SK-N-SH (cell line): Measurements from ENCODE around the gene CYBA. TPM values are rescaled to one million over a fixed set of nuclear protein-coding genes. Genes with fewer than 3 reads are reported as not detected.
A peak's percentile ranks its signal among the peaks of the same experiment; 100 is the strongest.

Experiments
- CTCF ChIA-PET: fragments of 300-600, 350-600 bp; formaldehyde crosslinking; extraction: SDS; loops from one replicate; lab custom pipeline; 2021; lab: Yijun Ruan, JAX
- POLR2A ChIA-PET: fragments of 350-600 bp; sonication (Branson Sonifier 250); formaldehyde crosslinking; extraction: SDS; loops from one replicate; lab custom pipeline; 2020; ENCODE audit warnings: antibody characterized with exemption, inconsistent platforms; lab: Yijun Ruan, JAX
- DNase-seq: peaks from one replicate; pipeline ENCODE4 v3.0.0; 2012
- H2AFZ ChIP-seq: fragments of 200-600 bp; sonication (generic); 2 replicates; pipeline ENCODE4 v1.8.1; 2016; ENCODE audit warnings: antibody characterized with exemption, mild to moderate bottlenecking, low read depth
- H3F3A ChIP-seq: fragments of 200-600 bp; sonication (generic); replicated peaks from 2 replicates; pipeline ENCODE3; 2016; ENCODE audit warnings: antibody characterized with exemption, mild to moderate bottlenecking; ENCODE audit not compliant: insufficient read depth
- H3K27ac ChIP-seq, 2 experiments: fragments of 200-500 bp in 1 of 2; fragments of 200-600 bp in 1 of 2; sonication (Bioruptor generic) in 1 of 2; sonication (generic), shearing (Covaris generic) in 1 of 2; 2 replicates each; pipeline versions ENCODE4 v1.5.1 to v1.6.1; 2014 to 2016; ENCODE audit warnings: low read depth in 2 of 2, inconsistent platforms in 1 of 2, low read length in 1 of 2, mild to moderate bottlenecking in 1 of 2, mixed read lengths in 1 of 2
- H3K27me3 ChIP-seq: fragments of 200-600 bp; sonication (generic), shearing (Covaris generic); 2 replicates; pipeline ENCODE4 v1.6.1; 2016; ENCODE audit warnings: mixed run types; ENCODE audit not compliant: insufficient read depth
- H3K36me3 ChIP-seq, 2 experiments: fragments of 200-500 bp in 1 of 2; fragments of 200-600 bp in 1 of 2; sonication (Bioruptor generic) in 1 of 2; sonication (generic) in 1 of 2; replicated peaks in 1 of 2; 2 replicates each; pipeline versions ENCODE3 to v1.5.1; 2014 to 2016; ENCODE audit warnings: low read length in 1 of 2, mild to moderate bottlenecking in 1 of 2; ENCODE audit not compliant: insufficient read depth in 2 of 2, control insufficient read depth in 1 of 2
- H3K4me1 ChIP-seq, 2 experiments: fragments of 200-500 bp in 1 of 2; fragments of 200-600 bp in 1 of 2; sonication (Bioruptor generic) in 1 of 2; sonication (generic), shearing (Covaris generic) in 1 of 2; 2 replicates each; pipeline versions ENCODE4 v1.5.1 to v1.6.1; 2014 to 2016; ENCODE audit warnings: low read depth in 1 of 2, low read length in 1 of 2, mixed run types in 1 of 2; ENCODE audit not compliant: insufficient read depth in 2 of 2, control insufficient read depth in 1 of 2
- H3K4me2 ChIP-seq: fragments of 200-600 bp; sonication (generic), shearing (Covaris generic); 2 replicates; pipeline ENCODE4 v1.6.1; 2017; ENCODE audit warnings: mixed run types
- H3K4me3 ChIP-seq, 2 experiments: fragments of 200-500 bp in 1 of 2; fragments of 200-600 bp in 1 of 2; sonication (Bioruptor generic) in 1 of 2; sonication (generic), shearing (Covaris generic) in 1 of 2; 2 replicates each; pipeline versions ENCODE4 v1.5.1 to v1.8.1; 2014 to 2016; ENCODE audit warnings: low read depth in 2 of 2, inconsistent platforms in 1 of 2, low read length in 1 of 2, mild to moderate bottlenecking in 1 of 2, mixed read lengths in 1 of 2, moderate library complexity in 1 of 2
- H3K79me2 ChIP-seq: fragments of 200-600 bp; sonication (generic); 2 replicates; pipeline ENCODE4 v1.8.1; 2017; ENCODE audit warnings: mild to moderate bottlenecking; ENCODE audit not compliant: insufficient read depth
- H3K9ac ChIP-seq: fragments of 200-600 bp; sonication (generic); 2 replicates; pipeline ENCODE4 v1.6.1; 2017; ENCODE audit warnings: mixed run types
- H3K9me2 ChIP-seq: fragments of 200-600 bp; sonication (generic); 2 replicates; pipeline ENCODE4 v1.6.1; 2017; ENCODE audit warnings: mixed run types
- H3K9me3 ChIP-seq: fragments of 200-600 bp; sonication (generic); 2 replicates; pipeline ENCODE4 v1.6.1; 2017; ENCODE audit warnings: mixed run types, mild to moderate bottlenecking, moderate library complexity
- H4K20me1 ChIP-seq: fragments of 200-600 bp; sonication (generic); 2 replicates; pipeline ENCODE4 v1.6.1; 2017; ENCODE audit warnings: mild to moderate bottlenecking, mixed run types; ENCODE audit not compliant: insufficient read depth
- CHD2 ChIP-seq: fragments of 150-350 bp; IDR thresholded peaks from 2 replicates; pipeline ENCODE4 v1.6.1; 2018; ENCODE audit warnings: low read length; ENCODE audit not compliant: partially characterized antibody
- EP300 ChIP-seq, 2 experiments: IDR thresholded peaks; 2 replicates each; pipeline versions ENCODE4 v1.4.0 to v1.6.1; 2012; ENCODE audit warnings: borderline replicate concordance in 1 of 2, low read depth in 1 of 2, low read length in 1 of 2
- GABPA ChIP-seq: IDR thresholded peaks from 2 replicates; pipeline ENCODE4 v1.4.0; 2012; ENCODE audit warnings: low read depth, mild to moderate bottlenecking
- GATA2 ChIP-seq: sonication (generic); formaldehyde crosslinking; IDR thresholded peaks from 2 replicates; pipeline ENCODE4 v1.5.0; 2020; ENCODE audit warnings: mild to moderate bottlenecking, missing genetic modification reagents
- JUND ChIP-seq: IDR thresholded peaks from 2 replicates; pipeline ENCODE4 v1.4.0; 2012
- MAX ChIP-seq: IDR thresholded peaks from 2 replicates; pipeline ENCODE4 v1.4.0; 2012; ENCODE audit warnings: low read depth
- MEF2A ChIP-seq: IDR thresholded peaks from 2 replicates; pipeline ENCODE4 v1.4.0; 2012; ENCODE audit warnings: low read depth, borderline replicate concordance
- NFIC ChIP-seq: IDR thresholded peaks from 2 replicates; pipeline ENCODE4 v1.4.0; 2012; ENCODE audit warnings: borderline replicate concordance
- NRF1 ChIP-seq: IDR thresholded peaks from 2 replicates; pipeline ENCODE4 v1.6.1; 2012; ENCODE audit warnings: low read depth, mild to moderate bottlenecking, low read length
- RAD21 ChIP-seq: IDR thresholded peaks from 2 replicates; pipeline ENCODE4 v1.6.1; 2012; ENCODE audit warnings: mild to moderate bottlenecking, low read length
- REST ChIP-seq: IDR thresholded peaks from 2 replicates; pipeline ENCODE4 v1.6.1; 2012; ENCODE audit warnings: mild to moderate bottlenecking, low read depth, low read length, moderate library complexity
- RFX5 ChIP-seq: IDR thresholded peaks from 2 replicates; pipeline ENCODE4 v1.6.1; 2012; ENCODE audit warnings: mild to moderate bottlenecking, improper control_type of control experiment, low read length
- SMC3 ChIP-seq: IDR thresholded peaks from 2 replicates; pipeline ENCODE4 v1.6.1; 2012; ENCODE audit warnings: low read depth, low read length, improper control_type of control experiment
- TAF1 ChIP-seq: IDR thresholded peaks from 2 replicates; pipeline ENCODE4 v1.6.1; 2012; ENCODE audit warnings: low read depth, mild to moderate bottlenecking, low read length, moderate library complexity, borderline replicate concordance
- USF1 ChIP-seq: IDR thresholded peaks from 2 replicates; pipeline ENCODE4 v1.4.0; 2012; ENCODE audit warnings: low read depth, borderline replicate concordance
- USF2 ChIP-seq: fragments of 150-350 bp; IDR thresholded peaks from 2 replicates; pipeline ENCODE4 v1.6.1; 2017; ENCODE audit warnings: antibody characterized with exemption, low read length, low read depth, borderline replicate concordance
- YY1 ChIP-seq: IDR thresholded peaks from 2 replicates; pipeline ENCODE4 v1.4.0; 2012; ENCODE audit warnings: low read depth, mild to moderate bottlenecking
- ZBTB33 ChIP-seq: IDR thresholded peaks from 2 replicates; pipeline ENCODE4 v1.4.0; 2012; ENCODE audit warnings: low read depth, borderline replicate concordance
- WGBS: methylation state at CpG from one replicate; pipeline ENCODE4 v1.1.6; 2017; ENCODE audit warnings: low lambda C conversion rate; 5-methylcytosine and 5-hydroxymethylcytosine counted together
- polyA plus RNA-seq, 3 experiments: library from polyadenylated mRNA; depleted of rRNA; stranded (reverse); fragments of >200 nt; gene quantifications; 2 replicates each; pipeline ENCODE4 v1.2.3, GENCODE V29; 2012

Gene CYBA
- polyA plus RNA-seq, 1 of the 3 experiments (the other 2 are of a cell fraction): 176 TPM

- TF ChIP-seq CHD2 (no peak), TAF1 (no peak)
Observed at GRCh38 chr16:88680554-88681083, 29.8 kb upstream of the CYBA start (continued).

- no peaks in the 10 kb centered on the region for H3K27me3 ChIP-seq
- H2AFZ ChIP-seq: no peak overlapping the region
- CTCF ChIA-PET: interaction anchor here (0.6 kb wide), 1 partner anchor 1089 kb away, joined by 3 read pairs; no protein-coding TSS in a partner anchor
- no peaks in the 10 kb centered on the region for H3F3A ChIP-seq
- H3K4me1 ChIP-seq: peaks cover 0 to 5% of the 10 kb centered on the region in 2 experiments; a peak in 1 of 4 replicates
- 49% methylated on average over 12 of the region's 32 CpGs for WGBS
- H3K9me2 ChIP-seq: no peaks in the 10 kb centered on the region
- no peak overlapping the region for H3K27ac ChIP-seq
- H3K9me3 ChIP-seq: no peaks in the 10 kb centered on the region
- no peak overlapping the region for H3K4me3 ChIP-seq
- H3K36me3 ChIP-seq: no peaks in the 10 kb centered on the region
- POLR2A ChIA-PET: no interaction called here
- DNase-seq: peak; percentile 61
- H3K9ac ChIP-seq: no peak overlapping the region
- TF ChIP-seq RFX5 (no peak), GATA2 (no peak), ZBTB33 (no peak), GABPA (no peak)
- H3K4me2 ChIP-seq: no peak overlapping the region
- no peaks in the 10 kb centered on the region for H3K79me2 ChIP-seq
- no peaks in the 10 kb centered on the region for H4K20me1 ChIP-seq
Observed at GRCh38 chr16:88678224-88678979, 27.5 kb upstream of the CYBA start.

- CTCF ChIA-PET: no interaction called here
- Histone ChIP-seq H3K4me1 (peaks cover 0 to 5% of the 10 kb centered on the region in 2 experiments; a peak in 1 of 4 replicates), H3K36me3 (no peaks in the 10 kb centered on the region), H3K4me2 (no peak overlapping the region), H2AFZ (no peak overlapping the region), H3K9me2 (no peaks in the 10 kb centered on the region), H3F3A (no peaks in the 10 kb centered on the region), H3K79me2 (no peaks in the 10 kb centered on the region), H3K4me3 (no peak overlapping the region), H3K9me3 (no peaks in the 10 kb centered on the region), H3K27me3 (no peaks in the 10 kb centered on the region), H3K9ac (no peak overlapping the region), H4K20me1 (no peaks in the 10 kb centered on the region), H3K27ac (no peak overlapping the region)
- POLR2A ChIA-PET: no interaction called here
- no peak for DNase-seq
- WGBS: 43% methylated on average over 9 of the region's 13 CpGs
- no peak for TF ChIP-seq JUND
- TF ChIP-seq NFIC: no peak
- TF ChIP-seq GATA2: no peak
- no peak for TF ChIP-seq USF1
- TF ChIP-seq RAD21: no peak
- no peak for TF ChIP-seq MAX
- TF ChIP-seq EP300 (IDR thresholded peaks at IDR 0.05; ENCODE audit: borderline replicate concordance in 1 of 2, low read depth in 1 of 2, low read length in 1 of 2): no peak
- no peak for TF ChIP-seq SMC3
- TF ChIP-seq USF2: no peak
- no peak for TF ChIP-seq MEF2A
- TF ChIP-seq YY1: no peak
- TF ChIP-seq REST: no peak
- TF ChIP-seq NRF1: no peak
Observed at GRCh38 chr16:88677721-88678120, 26.9 kb upstream of the CYBA start.
